GM10847 (cell line): ENCODE results near the gene ANKRD29.

Source experiments
- POLR2A ChIP-seq: IDR thresholded peaks from 2 replicates; pipeline ENCODE4 v1.6.1; 2011; ENCODE audit not compliant: insufficient read length; ENCODE audit errors: extremely low read depth

Gene ANKRD29

DNA sequence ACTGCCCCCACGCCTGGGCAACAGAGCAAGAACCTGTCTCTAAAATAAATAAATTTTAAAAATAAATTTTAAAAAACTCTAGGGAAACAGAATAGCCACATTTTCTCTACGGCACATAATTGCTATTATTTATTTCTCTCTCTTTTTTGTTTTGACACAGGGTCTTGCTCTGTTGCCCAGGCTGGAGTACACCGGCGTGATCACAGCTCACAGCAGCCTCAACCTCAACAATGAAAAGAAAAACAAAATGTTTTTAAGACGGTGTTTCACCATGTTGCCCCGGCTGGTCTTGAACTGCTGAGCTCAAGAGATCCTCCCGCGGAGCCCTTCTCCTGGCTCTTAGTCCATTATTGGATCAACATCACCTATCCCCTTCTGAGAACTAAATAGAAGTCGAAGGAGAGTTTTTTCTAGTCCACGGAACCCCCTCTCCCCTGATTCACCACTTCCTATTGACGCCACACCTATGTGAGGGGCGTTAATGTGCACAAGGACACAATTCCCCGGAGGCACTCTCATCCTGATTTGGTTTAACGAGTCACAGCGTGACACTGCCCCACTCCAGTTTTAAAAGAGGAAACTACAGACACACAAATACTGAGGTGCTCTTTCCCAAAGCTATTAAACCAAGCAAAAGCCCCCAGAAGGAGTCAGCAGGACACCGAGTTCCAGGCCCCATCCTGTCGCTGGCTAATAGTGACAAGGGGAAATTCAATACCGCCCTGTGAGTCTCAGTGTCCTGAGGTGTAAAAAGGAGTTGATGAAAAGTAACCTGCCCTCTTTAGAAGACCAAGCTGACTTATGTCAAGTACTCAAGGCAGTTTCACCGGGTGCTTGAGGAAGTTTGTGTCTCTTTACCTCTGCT lies 77.5 kb downstream of the ANKRD29 start:
- TF ChIP-seq POLR2A: no peak

DNA sequence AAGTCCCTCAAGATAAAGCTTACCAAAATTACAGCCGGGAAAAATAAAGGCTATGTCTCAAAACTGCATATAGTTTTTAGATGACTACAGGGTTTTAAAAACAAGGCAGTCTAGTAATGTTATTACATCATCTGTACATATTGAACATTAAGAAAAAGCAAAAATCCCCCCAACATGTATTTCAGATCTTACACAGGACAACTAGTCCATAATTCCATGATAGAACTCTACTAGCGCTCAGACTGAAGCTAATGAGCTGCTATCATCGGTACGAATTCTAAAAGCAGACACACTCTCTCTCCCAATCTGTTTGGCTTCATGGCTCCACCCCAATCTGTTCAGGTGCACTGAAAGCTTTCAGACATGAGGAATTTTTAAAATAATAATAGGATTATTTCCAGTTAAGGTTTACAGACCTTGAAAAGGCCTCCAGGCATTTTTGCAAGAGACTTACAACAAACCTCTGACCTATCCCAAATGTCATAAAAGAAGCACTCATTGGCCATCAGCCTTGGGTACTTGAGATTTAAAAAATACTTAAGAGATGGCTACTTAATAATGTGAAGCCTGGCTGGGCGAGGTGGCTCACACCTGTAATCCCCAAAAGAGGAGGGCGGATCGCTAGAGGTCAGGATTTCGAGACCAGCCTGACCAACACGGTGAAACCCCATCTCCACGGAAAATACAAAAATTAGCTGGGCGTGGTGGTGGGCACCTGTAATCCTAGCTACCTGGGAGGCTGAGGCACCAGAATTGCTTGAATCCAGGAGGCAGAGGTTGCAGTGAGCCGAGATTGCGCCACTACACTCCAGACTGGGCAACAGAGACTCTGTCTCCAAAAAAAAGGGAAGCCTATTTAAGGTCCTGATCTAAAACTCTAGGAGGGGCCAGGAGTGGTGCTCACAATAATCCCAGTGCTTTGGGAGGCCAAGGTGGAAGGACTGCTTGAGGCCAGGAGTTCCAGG lies 78.4 kb downstream of the ANKRD29 start:
- TF ChIP-seq POLR2A: no peak

DNA sequence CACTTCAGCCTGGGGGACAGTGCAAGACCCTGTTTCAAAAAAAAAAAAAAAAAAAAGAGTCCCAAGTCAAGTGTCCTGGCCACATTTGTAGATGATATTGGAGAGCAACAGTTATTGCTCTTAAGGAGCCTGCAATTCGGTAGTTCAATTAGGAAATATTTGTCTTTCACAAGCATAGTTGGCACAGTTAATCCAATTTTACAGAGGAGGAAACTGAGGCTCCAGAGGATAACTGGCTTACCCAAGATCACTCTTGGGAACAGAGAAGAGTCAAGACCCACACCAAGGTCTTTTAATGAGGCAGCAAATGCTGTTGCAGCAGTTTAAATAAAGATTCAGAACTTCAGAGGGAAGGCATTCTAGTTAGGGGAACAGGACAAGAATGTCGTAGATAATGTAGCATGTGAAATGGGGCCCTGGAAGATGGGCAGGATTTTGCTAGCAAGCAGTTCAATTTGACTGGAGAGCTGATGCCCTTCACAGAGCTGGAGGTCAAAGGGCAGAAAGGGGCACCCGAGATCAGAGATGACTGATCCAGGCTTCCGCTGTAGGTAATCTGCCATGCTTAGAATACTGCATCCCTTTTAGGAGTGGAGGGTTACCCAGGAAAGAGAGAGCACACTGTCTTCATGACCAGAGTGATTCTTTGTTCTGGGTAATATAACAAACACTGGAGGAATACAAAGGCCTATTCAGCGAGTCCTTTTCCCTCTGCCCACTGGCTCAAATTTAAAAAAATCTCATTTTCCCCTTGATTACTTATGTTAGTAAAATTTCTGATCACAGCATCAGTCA lies 79.4 kb downstream of the ANKRD29 start:
- TF ChIP-seq POLR2A: no peak

DNA sequence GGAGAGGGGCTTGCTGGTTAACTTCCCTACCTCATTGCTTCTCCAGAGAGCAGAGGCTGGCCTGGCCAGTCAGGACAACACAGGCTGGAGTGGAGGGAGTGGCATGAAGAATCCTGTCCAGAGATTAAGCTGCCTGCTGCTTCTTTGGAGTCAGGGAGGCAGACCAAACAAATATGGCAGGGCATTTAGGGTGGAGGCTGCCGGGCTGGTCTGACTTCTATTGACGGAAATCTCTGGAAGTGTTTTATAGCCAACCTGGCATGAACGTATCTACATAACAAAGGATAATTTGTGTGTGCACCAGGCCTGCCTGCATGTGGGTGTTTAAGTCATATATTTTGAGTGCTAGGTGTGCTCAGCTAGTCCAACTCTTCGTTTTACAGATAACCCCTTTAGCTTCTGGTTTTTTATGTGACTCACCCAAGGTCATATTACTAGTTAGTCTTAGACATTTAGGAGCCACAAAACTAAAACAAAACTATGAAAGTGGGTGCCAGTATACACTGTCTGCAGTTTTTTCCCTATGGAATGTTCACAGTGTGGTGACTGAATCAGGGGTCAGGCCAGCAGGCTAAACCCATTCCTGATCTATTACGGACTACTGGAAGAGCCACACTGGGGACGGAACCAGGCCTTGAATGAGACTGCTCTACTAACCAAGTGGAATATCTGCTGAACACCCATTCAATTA lies 81.9 kb downstream of the ANKRD29 start:
- no peak for TF ChIP-seq POLR2A

DNA sequence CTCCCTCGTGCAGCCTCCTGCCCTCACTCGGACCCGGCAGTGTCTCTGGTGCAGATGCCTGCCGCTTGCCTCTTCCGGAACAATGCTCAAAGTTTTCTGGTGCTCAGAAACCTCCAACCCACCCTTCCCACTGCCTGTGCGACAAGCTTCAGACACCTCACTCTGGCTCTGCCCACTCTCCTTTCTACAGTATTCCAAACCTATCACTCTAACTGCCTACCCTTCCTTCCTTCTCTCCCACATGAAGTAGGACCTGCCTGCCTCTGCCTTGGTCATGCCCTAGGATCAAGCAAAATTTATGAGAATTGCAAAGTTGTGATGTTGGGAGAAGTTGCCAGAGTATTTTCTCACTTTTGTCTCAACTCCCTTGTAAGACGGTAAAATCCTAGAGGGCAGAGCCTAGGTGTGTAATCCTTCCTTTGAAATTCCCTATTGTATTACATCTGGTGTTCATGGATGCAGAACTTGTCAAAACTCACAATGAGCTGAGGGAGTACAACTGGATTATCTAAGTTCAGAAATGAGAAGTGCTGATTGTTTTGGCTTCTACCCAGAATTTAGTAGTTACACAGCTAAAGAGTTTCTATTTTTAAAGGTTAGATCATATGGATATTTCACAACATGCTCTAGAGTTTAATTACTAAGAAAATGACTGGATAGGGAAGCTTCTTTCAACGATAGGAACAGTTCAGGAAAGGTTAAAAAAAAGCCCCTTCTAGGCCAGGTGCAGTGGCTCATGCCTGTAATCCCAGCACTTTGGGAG lies 83.6 kb downstream of the ANKRD29 start:
- TF ChIP-seq POLR2A: no peak

DNA sequence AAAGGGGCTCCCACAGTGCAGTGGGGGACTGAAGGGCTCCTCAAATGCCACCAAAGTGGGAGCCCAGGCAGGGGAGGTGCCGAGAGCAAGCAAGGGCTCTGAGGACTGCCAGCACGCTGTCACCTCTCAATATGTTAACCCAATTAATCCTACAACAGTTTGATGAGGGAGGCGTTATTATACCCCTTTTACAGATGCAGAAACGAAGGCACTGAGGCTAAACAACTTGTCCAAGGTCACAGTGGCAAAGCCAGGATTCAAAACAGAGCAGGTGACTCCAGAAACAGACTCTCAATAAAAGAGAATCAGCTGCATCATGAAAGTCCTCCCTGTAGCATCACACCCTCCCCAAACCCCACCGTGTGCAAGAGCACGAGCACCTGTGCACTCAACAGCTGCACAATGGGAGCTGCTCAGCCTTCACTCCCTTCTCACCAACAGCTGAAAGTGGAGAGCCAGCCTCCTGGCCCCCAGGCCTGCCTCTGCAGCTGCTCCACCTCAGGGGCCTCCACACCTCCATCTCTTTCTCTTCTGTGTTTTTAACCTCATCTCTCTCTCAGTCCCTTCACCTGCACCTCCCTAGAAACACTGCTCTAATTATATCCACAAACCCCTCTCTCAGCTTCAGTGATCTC lies 84.5 kb downstream of the ANKRD29 start:
- no peak for TF ChIP-seq POLR2A

DNA sequence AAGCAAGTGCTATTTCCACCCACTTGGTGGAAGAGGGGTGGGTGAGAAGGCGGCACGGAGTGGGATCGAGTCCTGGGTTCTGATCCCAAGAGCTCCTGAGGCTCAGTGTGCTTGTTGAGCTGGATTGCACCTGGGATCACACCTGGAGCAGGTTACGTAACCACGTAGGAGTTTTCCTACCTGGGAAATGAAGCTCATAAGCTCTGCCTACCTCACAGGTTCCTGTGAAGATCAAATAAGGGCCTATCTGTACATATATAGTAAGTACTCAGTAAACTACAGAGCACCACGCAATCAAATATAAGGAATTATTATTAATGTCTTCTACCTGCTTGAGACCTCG lies 87.4 kb downstream of the ANKRD29 start:
- TF ChIP-seq POLR2A: no peak

DNA sequence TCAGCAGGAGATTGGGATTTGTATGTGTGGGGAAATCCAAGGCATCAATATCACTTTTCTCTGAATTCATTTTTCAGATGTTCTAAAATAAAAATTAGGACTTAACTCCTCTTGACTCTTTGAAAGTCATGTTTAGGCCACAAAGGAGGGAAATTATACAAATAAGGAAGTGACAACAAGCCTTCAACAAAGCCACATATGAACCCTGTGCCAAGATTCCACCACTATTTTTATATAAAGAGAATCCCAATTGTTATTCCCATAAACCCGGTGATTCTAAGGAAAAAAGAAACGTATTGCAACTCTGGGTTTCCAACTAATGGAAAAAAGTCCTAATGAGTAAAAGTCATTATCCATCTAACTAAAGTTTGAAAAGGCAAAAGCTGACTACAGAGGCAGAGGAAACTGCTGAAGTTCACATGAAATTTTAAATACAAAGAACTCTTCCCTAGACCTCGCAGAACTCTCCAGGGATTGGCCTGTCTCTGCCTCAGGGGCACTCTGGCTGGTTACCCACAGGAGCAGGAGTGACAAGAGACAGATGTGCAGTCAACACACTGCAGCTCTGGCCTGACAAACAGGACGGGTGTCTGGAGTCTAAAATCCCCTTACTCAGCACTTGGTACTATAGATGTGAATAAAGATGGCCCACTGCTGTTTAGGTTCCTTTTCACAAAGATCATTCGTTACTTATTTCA lies 88.0 kb downstream of the ANKRD29 start:
- TF ChIP-seq POLR2A: no peak

DNA sequence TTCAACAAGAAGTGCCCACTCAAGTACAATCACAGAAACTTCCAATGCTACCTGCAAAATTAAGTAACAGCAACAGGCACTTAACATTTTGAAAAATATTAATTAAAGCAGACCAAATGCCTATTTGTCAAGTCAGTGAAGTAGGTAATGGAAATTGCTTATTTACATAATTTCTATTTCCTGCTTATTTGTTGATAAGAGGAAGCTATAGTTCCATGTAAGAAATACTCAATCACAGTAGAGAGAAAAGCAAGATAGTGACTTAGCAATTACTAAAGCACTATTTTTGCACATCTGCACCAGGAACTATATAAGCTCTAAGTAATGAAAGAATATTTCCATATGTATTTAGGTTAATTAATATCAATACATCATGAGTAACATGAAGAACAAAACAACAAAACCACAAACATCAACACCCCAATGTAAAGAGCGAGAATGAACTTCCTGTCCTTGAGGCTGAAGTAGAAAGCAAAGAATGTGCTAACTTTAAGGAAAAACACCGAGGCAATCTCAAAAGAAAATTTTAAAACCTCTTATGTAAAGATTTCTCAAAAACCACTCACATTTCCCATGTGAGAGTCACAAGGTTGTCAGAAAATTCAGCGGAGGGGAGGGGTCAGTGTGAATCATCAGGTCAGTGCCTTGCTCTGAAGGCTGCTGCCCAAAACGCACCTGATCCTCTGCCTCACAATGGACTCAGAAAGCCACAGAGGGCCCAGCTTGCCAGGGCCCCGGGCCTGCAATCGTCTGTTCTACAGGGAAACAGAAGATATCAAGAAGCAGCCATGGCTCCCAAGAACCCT lies 88.9 kb downstream of the ANKRD29 start:
- no peak for TF ChIP-seq POLR2A

DNA sequence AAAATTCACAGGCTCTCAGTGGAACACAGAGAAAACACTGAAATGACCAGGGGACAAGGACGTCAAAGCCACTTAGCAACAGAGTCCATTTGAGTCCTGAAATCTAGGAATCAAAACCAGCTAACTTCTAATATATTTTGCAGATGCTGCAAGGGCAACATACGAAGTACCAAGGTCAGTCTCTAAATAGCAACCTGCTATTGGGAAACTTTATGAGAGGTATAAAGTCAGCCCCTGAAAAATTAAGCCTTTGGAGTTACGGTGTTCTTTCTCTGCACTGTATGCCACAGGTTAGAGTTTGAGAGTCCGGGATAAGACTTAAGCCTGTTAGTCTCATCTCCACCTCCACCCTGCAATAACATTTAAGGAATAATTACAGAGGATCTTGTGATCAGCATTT lies 89.7 kb downstream of the ANKRD29 start:
- no peak for TF ChIP-seq POLR2A

DNA sequence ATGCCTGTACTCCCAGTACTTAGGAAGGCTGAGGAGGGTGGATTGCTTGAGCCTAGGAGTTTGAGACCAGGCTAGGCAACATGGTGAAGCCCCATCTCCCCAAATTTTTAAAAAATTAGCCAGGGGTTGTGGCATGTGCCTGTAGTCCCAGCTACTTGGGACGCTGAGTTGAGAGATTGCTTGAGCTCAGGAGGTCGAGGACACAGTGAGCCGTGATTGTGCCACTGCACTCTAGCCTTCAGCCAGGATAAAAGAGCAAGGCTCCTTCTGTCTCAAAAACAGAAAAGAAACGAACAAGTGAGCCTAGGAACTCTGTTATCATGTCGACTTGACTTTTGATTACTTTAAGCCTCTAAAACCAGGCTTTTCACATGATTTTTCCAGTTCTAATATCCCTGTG lies 90.1 kb downstream of the ANKRD29 start:
- TF ChIP-seq POLR2A: no peak

DNA sequence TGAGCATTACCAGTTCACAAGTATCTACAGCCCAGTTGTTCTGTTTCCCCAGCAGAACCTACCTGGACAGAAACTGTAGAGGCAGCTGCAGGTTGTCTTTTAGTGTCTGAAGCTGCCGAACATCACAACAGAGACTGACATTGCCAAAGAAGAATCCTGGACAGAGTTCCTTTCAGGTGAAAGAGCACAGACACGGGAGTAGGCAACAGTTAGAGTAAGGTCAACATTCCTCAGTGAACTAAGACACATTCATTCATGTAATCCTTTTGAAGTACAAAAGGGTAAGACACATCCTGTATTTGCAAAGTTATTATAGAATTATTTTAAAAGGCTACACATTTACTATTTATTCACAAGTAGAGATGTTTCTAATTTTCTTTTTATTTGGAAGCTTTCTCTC lies 90.7 kb downstream of the ANKRD29 start:
- TF ChIP-seq POLR2A: no peak
